DMS153 (cell line): ENCODE measurements around the gene MTERF4.

Experiments
- DNase-seq: peaks from one replicate; lab custom pipeline; 2025; lab: John Stamatoyannopoulos, UW

MTERF4 gene

GRCh38 chr2:241068942-241069810, 32.9 kb downstream of the MTERF4 start:
- no peak for DNase-seq

GRCh38 chr2:241068136-241068941, 33.7 kb downstream of the MTERF4 start:
- no peak for DNase-seq

GRCh38 chr2:241067501-241068135, 34.5 kb downstream of the MTERF4 start:
- DNase-seq, result no peak

GRCh38 chr2:241066893-241067341, 35.2 kb downstream of the MTERF4 start:
- no peak for DNase-seq

GRCh38 chr2:241066171-241066892, 35.8 kb downstream of the MTERF4 start:
- DNase-seq, result no peak

GRCh38 chr2:241065355-241065803, 36.7 kb downstream of the MTERF4 start:
- DNase-seq, result no peak

GRCh38 chr2:241064802-241065354, 37.2 kb downstream of the MTERF4 start:
- no peak for DNase-seq

- DNase-seq, result peak; percentile 24
Measured at GRCh38 chr2:241064008-241064801, 37.9 kb downstream of the MTERF4 start.

- DNase-seq, result no peak
Measured at GRCh38 chr2:241063587-241063986, 38.5 kb downstream of the MTERF4 start.

- no peak for DNase-seq
Measured at GRCh38 chr2:241063093-241063551, 39.0 kb downstream of the MTERF4 start.

GRCh38 chr2:241062389-241063092, 39.5 kb downstream of the MTERF4 start:
- no peak for DNase-seq

- no peak for DNase-seq
Measured at GRCh38 chr2:241061275-241061674, 40.8 kb downstream of the MTERF4 start.

GRCh38 chr2:241053576-241054251, 48.4 kb downstream of the MTERF4 start:
- DNase-seq, result no peak

- DNase-seq, result no peak
Measured at GRCh38 chr2:241052677-241053360, 49.3 kb downstream of the MTERF4 start.

GRCh38 chr2:241051578-241052487, 50.3 kb downstream of the MTERF4 start:
- DNase-seq, result no peak

GRCh38 chr2:241050624-241051577, 51.2 kb downstream of the MTERF4 start:
- DNase-seq, result no peak
